Measurements from ENCODE around the gene NALCN. TPM values are rescaled to one million over a fixed set of nuclear protein-coding genes. Genes with fewer than 3 reads are reported as not detected.
A peak's percentile ranks its signal among the peaks of the same experiment; 100 is the strongest.

The NALCN gene
- total RNA-seq (2012; rRNA removed): 0.66 and 1.5 TPM in 2 replicates

DNA sequence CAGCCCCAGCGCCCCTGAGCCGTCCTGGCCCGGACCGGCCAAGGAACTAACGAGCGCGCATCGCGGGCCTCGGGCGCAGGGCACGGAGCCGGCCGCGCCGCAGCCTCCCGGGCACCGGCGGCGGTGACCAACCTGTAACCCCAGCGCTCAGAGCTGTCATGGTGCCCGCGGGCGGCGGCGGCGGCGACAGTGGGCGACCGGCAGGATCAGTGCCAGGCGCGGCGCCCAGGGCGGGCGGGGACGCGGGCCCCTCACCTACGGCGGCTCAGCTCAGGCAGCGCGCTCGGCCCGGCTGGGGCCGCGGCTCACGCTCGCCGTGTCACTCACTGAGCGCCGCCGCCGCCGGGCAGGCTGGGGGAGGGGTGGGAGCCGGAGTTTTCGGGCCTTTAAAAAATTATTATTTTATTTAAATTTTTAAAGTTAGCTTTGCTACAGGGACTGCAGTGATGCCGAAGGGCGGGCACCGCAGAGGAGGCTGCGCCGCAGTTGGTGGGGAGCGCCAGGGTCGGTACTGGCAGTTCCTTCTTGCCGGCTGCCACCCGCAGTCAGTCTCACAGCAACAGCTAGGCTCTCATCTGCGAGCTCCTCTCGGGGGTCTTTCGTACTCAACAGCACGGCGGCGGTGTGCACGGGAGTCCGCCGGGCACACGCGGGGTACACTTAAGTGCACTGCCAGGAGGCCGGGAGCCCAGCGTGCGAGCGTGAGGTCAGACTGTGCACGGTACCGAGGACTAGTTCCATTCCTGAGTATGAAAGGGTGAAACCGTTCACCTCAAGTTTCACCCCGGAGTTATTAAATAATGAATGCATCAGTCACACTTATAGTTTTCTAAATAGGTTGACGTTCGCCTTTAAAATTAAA, at the start of gene NALCN:
Gene NALCN (minus strand): TSS at position 328 of the 862 bp plus-strand sequence. CDS start 17,382 bp downstream, outside the sequence.
- Histone ChIP-seq H3K4me2 (ENCODE audit: low read length) (peak within 1 kb of the TSS; percentile 97), H3K9me3 (replicated peaks; ENCODE audit: low read length) (no peaks in the 10 kb centered on the region), H3K9ac (ENCODE audit: low read depth, low read length) (peak within 1 kb of the TSS; percentile 79), H3K4me1 (ENCODE audit: control insufficient read depth, insufficient read depth, low read length) (peaks cover 10% of the 10 kb centered on the region), H3K4me3 (ENCODE audit: low read length) (peak within 1 kb of the TSS; percentile 82), H3K36me3 (ENCODE audit: insufficient read depth, low read length) (no peaks in the 10 kb centered on the region), H3K27me3 (ENCODE audit: control insufficient read depth, insufficient read depth, low read length) (no peaks in the 10 kb centered on the region)

DNA sequence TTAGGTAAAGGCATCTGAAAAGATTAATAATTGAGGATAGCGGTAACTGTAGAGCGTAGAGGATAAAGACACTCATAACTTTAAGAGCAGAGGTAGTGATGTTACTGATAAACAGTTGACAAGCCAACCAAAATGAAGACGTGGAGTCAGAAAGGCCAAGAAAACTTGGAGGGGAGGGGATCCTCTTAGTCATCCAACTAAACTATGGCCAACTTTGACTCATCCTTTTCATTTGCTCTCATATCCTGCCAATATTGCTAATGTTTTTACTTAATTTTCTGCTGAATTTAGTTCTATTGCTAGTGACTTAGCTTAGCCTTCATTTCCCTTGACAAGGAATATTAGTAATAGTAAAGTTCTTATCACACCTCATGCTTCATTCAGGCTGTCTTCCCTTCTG, 49.6 kb upstream of the NALCN start:
- Histone ChIP-seq H3K4me2 (ENCODE audit: low read length) (peak overlapping the region; percentile 48), H3K9me3 (replicated peaks; ENCODE audit: low read length) (no peaks in the 10 kb centered on the region), H3K36me3 (ENCODE audit: insufficient read depth, low read length) (peaks cover 53% of the 10 kb centered on the region), H3K4me3 (ENCODE audit: low read length) (no peak overlapping the region), H3K27me3 (ENCODE audit: control insufficient read depth, insufficient read depth, low read length) (no peaks in the 10 kb centered on the region), H3K9ac (ENCODE audit: low read depth, low read length) (no peak overlapping the region), H3K4me1 (ENCODE audit: control insufficient read depth, insufficient read depth, low read length) (peaks cover 42% of the 10 kb centered on the region)

DNA sequence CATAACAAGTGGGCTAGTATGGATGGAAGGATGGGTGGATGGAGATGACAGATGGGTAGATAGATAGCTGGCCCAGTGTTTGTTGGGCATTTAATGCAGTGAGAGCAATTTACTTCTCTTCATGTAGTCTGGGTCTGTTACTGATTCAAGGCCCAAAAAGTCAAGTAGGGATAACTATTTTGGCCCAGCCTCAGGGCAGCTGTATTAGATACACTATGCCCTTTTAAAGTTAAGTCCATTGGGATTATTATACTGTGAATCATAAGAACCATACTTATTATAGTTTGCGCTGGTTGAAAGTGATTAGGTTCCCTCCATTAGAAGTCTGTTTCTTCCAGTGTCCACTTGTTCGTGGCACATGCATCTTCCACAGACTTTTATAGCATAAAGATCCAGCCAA, 40.9 kb upstream of the NALCN start:
- Histone ChIP-seq H3K4me3 (ENCODE audit: low read length) (peak overlapping the region; percentile 32), H3K27me3 (ENCODE audit: control insufficient read depth, insufficient read depth, low read length) (no peaks in the 10 kb centered on the region), H3K9me3 (replicated peaks; ENCODE audit: low read length) (no peaks in the 10 kb centered on the region), H3K4me1 (ENCODE audit: control insufficient read depth, insufficient read depth, low read length) (peaks cover 41% of the 10 kb centered on the region), H3K4me2 (ENCODE audit: low read length) (peak overlapping the region; percentile 70), H3K9ac (ENCODE audit: low read depth, low read length) (peak overlapping the region; percentile 66), H3K36me3 (ENCODE audit: insufficient read depth, low read length) (peaks cover 46% of the 10 kb centered on the region)

DNA sequence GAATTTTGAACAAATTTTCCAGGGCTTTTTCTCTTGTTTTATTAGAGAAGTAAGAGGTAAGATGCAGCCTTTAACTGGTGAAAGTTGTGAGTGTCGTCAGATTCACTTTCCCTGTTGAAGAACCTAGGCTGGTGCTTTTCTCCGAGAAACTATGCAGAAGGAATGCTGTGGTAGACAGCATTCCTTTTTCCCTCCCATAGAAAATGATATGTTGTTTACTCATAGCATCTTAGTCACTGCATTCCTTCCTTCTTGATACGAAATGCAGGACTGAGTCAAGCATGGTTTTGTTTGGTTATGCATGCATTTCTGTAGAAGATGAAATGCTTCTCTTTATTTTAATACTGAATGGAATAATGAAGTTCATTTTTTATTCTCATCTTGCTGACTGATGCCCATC, 39.6 kb upstream of the NALCN start:
- peak overlapping the region; percentile 96 for H3K4me3 ChIP-seq (ENCODE audit: low read length)
- H3K27me3 ChIP-seq (ENCODE audit: control insufficient read depth, insufficient read depth, low read length): no peaks in the 10 kb centered on the region
- H3K4me2 ChIP-seq (ENCODE audit: low read length): peak overlapping the region; percentile 89
- H3K36me3 ChIP-seq (ENCODE audit: insufficient read depth, low read length): peaks cover 34% of the 10 kb centered on the region
- H3K9me3 ChIP-seq (replicated peaks; ENCODE audit: low read length): no peaks in the 10 kb centered on the region
- peaks cover 44% of the 10 kb centered on the region for H3K4me1 ChIP-seq (ENCODE audit: control insufficient read depth, insufficient read depth, low read length)
- H3K9ac ChIP-seq (ENCODE audit: low read depth, low read length): peak overlapping the region; percentile 94

DNA sequence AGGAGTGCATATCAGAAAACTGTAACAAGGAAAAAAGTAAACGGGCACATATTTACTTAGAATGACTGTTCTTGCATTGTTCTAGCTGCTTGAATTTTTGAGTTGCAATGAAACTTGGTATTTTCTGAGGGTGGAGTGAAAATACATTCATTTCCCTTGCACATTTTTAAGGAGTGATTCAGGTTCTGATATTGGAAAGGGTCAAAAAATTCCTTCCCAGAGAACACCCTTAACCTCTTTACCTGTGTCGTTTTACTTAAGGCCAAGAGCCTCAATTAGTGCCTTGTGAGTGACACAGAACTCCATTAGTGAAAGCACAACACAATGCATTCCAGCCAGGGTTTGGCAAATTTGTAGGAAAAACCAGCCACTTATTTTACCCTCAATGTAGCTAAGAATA, 38.5 kb upstream of the NALCN start:
- H3K4me2 ChIP-seq (ENCODE audit: low read length): peak overlapping the region; percentile 89
- H3K9ac ChIP-seq (ENCODE audit: low read depth, low read length): peak overlapping the region; percentile 94
- peaks cover 49% of the 10 kb centered on the region for H3K4me1 ChIP-seq (ENCODE audit: control insufficient read depth, insufficient read depth, low read length)
- H3K9me3 ChIP-seq (replicated peaks; ENCODE audit: low read length): no peaks in the 10 kb centered on the region
- peaks cover 23% of the 10 kb centered on the region for H3K36me3 ChIP-seq (ENCODE audit: insufficient read depth, low read length)
- H3K4me3 ChIP-seq (ENCODE audit: low read length): peak overlapping the region; percentile 96
- no peaks in the 10 kb centered on the region for H3K27me3 ChIP-seq (ENCODE audit: control insufficient read depth, insufficient read depth, low read length)

DNA sequence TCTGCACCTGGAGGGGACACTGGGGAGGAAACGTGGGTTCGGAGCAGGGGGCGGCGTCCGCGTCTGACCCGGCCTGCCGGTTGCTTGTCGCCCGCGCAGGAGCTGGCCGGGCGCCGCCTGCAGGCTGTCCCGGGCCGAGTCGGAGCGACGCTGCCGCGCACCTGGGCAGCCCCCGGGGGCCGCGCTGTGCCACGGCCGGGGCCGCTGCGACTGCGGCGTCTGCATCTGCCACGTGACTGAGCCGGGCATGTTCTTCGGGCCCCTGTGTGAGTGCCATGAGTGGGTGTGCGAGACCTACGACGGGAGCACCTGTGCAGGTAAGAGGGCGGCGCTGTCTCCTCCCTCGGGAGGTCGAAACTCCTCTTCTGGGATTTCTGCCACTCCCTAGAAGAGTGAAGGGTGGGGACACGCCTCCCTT, 37.5 kb upstream of the NALCN start:
- peaks cover 22% of the 10 kb centered on the region for H3K36me3 ChIP-seq (ENCODE audit: insufficient read depth, low read length)
- H3K27me3 ChIP-seq (ENCODE audit: control insufficient read depth, insufficient read depth, low read length): no peaks in the 10 kb centered on the region
- H3K9me3 ChIP-seq (replicated peaks; ENCODE audit: low read length): no peaks in the 10 kb centered on the region
- peak overlapping the region; percentile 96 for H3K4me3 ChIP-seq (ENCODE audit: low read length)
- peak overlapping the region; percentile 94 for H3K9ac ChIP-seq (ENCODE audit: low read depth, low read length)
- peaks cover 57% of the 10 kb centered on the region for H3K4me1 ChIP-seq (ENCODE audit: control insufficient read depth, insufficient read depth, low read length)
- H3K4me2 ChIP-seq (ENCODE audit: low read length): peak overlapping the region; percentile 89

DNA sequence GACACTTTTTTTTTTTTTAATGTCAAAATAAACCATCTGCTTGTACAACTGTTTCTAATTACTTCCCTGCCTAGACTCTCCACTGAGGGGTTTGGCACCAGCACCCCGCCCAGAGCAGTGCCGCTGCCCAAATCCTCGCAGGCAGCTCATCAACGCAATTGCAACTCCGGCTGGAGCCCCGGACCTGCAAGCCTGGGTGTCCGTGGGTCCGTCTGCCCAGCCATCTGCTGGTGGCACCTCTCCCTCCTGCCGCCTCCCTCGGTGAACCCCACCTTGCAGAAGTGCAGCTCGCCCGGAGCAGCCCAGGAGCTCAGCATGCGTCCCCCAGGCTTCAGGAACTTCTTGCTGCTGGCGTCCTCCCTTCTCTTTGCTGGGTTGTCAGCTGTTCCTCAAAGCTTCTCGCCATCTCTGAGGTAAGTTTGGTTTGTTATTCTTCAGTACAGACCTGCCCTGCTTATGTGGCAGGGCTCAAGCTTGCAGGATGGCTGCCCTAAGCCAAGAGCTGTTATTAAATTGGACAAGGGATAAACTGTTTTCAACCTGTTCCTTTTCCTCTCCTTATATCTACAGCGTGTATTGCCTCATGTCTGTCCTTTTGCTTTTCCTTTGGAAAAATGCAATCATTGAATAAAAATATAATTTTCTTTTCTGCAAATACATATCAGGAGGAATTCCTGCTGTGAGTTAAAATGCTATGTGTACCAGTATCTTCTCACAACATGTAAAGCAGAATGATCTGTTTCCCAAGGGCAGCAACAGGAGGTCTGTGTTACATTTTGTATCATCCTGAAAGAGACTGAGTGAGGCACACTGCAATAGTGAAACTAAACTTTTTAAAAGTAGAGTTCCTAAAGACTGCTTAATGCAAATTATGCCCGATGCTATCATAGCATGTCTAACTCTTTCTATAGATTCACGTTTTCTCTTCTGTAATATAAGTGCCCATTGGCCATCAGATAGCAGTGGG, 36.5 kb upstream of the NALCN start, which contains the start of gene ITGBL1:
Gene ITGBL1 (plus strand): TSS at position 157 of the 967 bp plus-strand sequence. CDS start 159 bp downstream, at position 316.
- peaks cover 52% of the 10 kb centered on the region for H3K4me1 ChIP-seq (ENCODE audit: control insufficient read depth, insufficient read depth, low read length)
- H3K9me3 ChIP-seq (replicated peaks; ENCODE audit: low read length): no peaks in the 10 kb centered on the region
- peak within 1 kb of the TSS; percentile 96 for H3K4me3 ChIP-seq (ENCODE audit: low read length)
- H3K27me3 ChIP-seq (ENCODE audit: control insufficient read depth, insufficient read depth, low read length): no peaks in the 10 kb centered on the region
- H3K9ac ChIP-seq (ENCODE audit: low read depth, low read length): peak within 1 kb of the TSS; percentile 94
- H3K36me3 ChIP-seq (ENCODE audit: insufficient read depth, low read length): peaks cover 16% of the 10 kb centered on the region
- H3K4me2 ChIP-seq (ENCODE audit: low read length): peak within 1 kb of the TSS; percentile 89

DNA sequence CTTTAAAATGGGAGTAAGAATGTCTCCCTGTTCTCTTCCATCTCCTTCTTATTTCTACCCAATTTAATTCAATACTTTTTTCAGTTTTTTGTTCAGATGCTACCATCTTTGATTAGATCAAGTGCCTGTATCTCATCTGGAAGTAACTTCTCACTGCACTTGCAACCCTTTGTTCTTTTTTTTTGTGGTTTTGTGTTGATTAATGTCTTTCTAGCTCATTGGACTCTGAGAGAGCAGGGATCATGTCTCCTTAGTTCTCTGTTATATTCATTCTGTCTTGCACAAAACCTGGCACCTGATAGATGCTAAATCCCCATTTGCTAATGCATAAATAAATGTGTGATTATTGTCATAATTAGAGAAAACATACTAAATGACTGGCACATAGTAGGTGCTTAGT, 35.3 kb upstream of the NALCN start:
- Histone ChIP-seq H3K4me2 (ENCODE audit: low read length) (peak overlapping the region; percentile 89), H3K4me1 (ENCODE audit: control insufficient read depth, insufficient read depth, low read length) (peaks cover 40% of the 10 kb centered on the region), H3K27me3 (ENCODE audit: control insufficient read depth, insufficient read depth, low read length) (no peaks in the 10 kb centered on the region), H3K4me3 (ENCODE audit: low read length) (peak overlapping the region; percentile 96), H3K36me3 (ENCODE audit: insufficient read depth, low read length) (peaks cover 8% of the 10 kb centered on the region), H3K9me3 (replicated peaks; ENCODE audit: low read length) (no peaks in the 10 kb centered on the region), H3K9ac (ENCODE audit: low read depth, low read length) (peak overlapping the region; percentile 94)

DNA sequence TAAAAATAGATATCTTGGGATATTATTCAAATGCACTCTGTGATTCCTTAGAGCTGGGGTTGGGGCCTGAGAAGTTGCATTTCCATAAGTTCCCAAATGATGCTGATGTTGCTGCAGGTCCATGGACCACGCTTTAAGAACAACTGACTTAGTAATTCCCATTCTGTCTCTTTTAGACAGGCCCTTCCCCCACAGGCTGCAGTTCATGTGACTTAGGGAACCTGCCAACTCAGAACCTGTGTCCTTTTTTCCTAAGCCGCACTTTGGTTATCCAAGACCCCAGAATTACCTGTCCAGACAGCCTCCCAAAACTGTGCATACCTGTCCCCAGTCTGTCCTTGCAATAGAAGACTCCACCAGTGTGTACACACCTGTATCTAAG, 34.4 kb upstream of the NALCN start:
- Histone ChIP-seq H3K36me3 (ENCODE audit: insufficient read depth, low read length) (peaks cover 3% of the 10 kb centered on the region), H3K27me3 (ENCODE audit: control insufficient read depth, insufficient read depth, low read length) (no peaks in the 10 kb centered on the region), H3K9ac (ENCODE audit: low read depth, low read length) (peak overlapping the region; percentile 94), H3K4me1 (ENCODE audit: control insufficient read depth, insufficient read depth, low read length) (peaks cover 34% of the 10 kb centered on the region), H3K4me3 (ENCODE audit: low read length) (peak overlapping the region; percentile 35), H3K4me2 (ENCODE audit: low read length) (peak overlapping the region; percentile 89), H3K9me3 (replicated peaks; ENCODE audit: low read length) (no peaks in the 10 kb centered on the region)

DNA sequence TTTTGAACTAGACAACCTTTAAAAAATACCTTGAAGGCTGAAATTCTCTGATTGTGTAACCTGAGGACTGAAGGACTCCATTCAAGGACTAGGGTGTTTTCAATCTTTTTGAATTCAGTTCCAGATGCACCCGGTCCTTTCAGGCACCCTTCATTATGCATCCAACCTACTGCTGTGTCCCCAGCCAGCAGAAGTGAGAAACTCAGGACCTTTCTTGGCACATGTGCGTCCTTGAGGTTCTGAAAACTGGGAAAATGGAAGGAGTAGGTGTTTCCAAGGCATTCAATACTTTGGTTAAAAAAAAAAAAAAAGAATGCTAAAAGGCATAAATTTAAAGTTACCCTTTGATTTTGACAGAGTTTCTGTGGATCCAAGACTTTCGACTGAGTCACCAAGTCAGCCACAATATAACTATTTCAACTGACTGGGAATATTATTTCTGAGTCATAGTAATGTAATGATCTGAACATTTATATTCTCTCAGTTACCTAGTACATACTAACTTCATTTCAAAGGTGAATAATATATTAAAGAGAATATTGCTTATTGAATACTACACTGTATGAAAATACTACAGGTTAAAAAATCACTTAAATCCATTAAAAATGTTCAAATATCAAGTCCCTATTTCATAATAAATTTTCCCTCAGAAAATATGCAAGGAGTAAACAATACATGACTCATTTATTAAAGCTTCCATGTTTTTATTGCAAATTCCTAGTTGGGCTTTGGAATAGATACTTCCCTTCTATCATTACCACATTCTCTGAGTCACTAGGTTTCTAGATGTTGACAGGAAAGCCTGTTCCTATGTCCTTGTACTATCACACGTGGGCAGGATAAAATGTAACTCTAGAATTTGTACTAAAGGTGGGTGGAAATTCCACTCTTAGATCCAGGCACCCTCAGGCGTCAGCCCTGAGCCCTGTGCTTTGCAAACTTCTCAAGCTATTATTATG, 33.8 kb upstream of the NALCN start:
- Histone ChIP-seq H3K36me3 (ENCODE audit: insufficient read depth, low read length) (peaks cover 3% of the 10 kb centered on the region), H3K27me3 (ENCODE audit: control insufficient read depth, insufficient read depth, low read length) (no peaks in the 10 kb centered on the region), H3K9me3 (replicated peaks; ENCODE audit: low read length) (no peaks in the 10 kb centered on the region), H3K4me1 (ENCODE audit: control insufficient read depth, insufficient read depth, low read length) (peaks cover 31% of the 10 kb centered on the region), H3K9ac (ENCODE audit: low read depth, low read length) (peak overlapping the region; percentile 94), H3K4me3 (ENCODE audit: low read length) (peak overlapping the region; percentile 35), H3K4me2 (ENCODE audit: low read length) (peak overlapping the region; percentile 89)
